D721Med (cell line): ENCODE measurements around the gene ACRBP.
"Not testable (repeated sequence)": the region's sequence is repeated elsewhere in the genome, so short reads cannot be mapped to it uniquely, and the experiment has no call there.

Experiments
- DNase-seq: peaks from one replicate; pipeline ENCODE4 v3.0.0; 2011; ENCODE audit warnings: low spot score; ENCODE audit not compliant: insufficient read length
- FAIRE-seq: peaks from 2 replicates; lab custom pipeline; 2011; peaks lifted over from hg19 to GRCh38; lab: Jason Lieb, UNC
- TF ChIP-seq, protein P1 (sequence below): IDR thresholded peaks from 2 replicates; pipeline ENCODE4 v1.5.1; 2012; ENCODE audit warnings: mild to moderate bottlenecking, control low read depth; ENCODE audit not compliant: insufficient read depth; ENCODE audit errors: missing control alignments

The ACRBP gene

DNA sequence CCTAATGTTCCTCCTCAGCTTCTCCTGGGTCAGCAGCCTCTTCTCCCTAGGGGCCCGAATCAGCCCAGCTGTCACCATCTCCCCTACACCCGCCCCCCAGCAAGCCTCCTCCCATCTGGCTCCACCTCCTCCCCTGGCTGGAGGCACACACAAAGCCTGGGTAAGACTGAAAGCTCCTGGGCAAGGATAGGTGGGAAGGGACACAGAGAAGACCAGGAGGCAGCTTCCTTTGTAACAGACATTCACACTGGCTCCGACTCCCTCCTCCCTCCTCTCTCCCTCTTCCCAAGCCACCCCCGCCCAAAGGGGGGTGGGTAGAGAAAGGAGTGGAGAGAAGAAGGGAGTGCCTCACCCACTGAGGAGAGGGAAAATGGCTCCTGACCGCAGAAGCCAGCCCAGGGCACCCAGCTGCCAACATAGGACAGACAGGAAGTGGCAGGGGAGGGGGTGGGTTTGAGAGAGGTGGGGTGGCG is 44.1 kb downstream of the ACRBP start:
- FAIRE-seq (no peak), DNase-seq (peak; percentile 90)
- TF ChIP-seq, protein P1, sequence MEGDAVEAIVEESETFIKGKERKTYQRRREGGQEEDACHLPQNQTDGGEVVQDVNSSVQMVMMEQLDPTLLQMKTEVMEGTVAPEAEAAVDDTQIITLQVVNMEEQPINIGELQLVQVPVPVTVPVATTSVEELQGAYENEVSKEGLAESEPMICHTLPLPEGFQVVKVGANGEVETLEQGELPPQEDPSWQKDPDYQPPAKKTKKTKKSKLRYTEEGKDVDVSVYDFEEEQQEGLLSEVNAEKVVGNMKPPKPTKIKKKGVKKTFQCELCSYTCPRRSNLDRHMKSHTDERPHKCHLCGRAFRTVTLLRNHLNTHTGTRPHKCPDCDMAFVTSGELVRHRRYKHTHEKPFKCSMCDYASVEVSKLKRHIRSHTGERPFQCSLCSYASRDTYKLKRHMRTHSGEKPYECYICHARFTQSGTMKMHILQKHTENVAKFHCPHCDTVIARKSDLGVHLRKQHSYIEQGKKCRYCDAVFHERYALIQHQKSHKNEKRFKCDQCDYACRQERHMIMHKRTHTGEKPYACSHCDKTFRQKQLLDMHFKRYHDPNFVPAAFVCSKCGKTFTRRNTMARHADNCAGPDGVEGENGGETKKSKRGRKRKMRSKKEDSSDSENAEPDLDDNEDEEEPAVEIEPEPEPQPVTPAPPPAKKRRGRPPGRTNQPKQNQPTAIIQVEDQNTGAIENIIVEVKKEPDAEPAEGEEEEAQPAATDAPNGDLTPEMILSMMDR = no peak

DNA sequence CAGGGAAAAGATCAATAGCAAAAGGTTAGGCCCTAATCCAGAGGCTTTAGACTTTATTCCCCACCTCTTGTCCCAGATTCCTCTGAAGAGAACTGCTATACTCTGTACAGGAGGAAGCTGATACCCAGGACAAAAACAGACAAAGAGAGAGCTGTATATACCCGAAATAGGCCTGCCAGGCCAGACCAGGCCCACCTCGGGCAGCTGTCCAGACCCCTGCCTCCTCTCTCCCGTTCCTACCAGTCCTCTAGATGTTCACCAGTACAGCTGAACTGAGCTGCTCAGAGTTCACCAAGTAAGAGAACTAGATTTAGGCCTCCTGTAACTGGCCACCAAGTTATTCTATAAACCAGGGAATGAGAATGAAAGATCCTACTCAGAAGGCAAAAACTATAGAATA is 44.7 kb downstream of the ACRBP start:
- FAIRE-seq = no peak
- TF ChIP-seq, protein P1 = no peak
- no peak for DNase-seq

- not testable (repeated sequence) for FAIRE-seq
These were observed 51.6 kb downstream of the ACRBP start for GRCh38 chr12:6595673-6596072.

DNA sequence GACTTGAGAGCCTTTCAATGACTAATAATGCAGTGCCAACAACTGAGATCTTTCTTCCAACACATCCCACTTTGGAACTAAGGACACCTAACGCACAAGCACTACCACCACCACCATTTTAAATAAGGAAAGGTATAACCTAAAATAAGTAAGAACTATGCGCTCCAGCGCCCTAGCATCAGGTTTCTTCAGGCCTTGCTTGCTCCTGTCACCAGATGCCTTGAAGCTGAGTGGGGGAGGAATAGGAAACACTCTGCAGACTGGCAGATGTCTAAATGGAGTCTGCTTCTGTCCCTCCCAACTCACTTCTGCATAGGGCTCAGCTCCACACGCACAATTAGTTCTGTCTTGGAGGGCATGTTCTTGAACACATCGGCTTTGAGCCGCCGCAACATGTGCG is 55.1 kb downstream of the ACRBP start:
- no peak for FAIRE-seq
- no peak for DNase-seq
- TF ChIP-seq, protein P1 = no peak

More at GRCh38 chr12:6595673-6596072, 51.6 kb downstream of the ACRBP start:
- not testable (repeated sequence) for DNase-seq
